HG03064 (cell line): ENCODE results near the gene MAP6D1.

Experiments
- ATAC-seq: cut with Tn5 transposase; IDR thresholded peaks from one replicate; pipeline ENCODE4 v1.9.1; 2021; ENCODE audit warnings: low read depth; ENCODE audit not compliant: unreplicated experiment

Gene MAP6D1

GRCh38 chr3:183825456-183826161 is at the start of gene MAP6D1:
Gene MAP6D1, minus strand, starts transcription at chr3:183825577. Its CDS starts 30 bp downstream, at chr3:183825547.
- peak; percentile 48 for ATAC-seq

DNA sequence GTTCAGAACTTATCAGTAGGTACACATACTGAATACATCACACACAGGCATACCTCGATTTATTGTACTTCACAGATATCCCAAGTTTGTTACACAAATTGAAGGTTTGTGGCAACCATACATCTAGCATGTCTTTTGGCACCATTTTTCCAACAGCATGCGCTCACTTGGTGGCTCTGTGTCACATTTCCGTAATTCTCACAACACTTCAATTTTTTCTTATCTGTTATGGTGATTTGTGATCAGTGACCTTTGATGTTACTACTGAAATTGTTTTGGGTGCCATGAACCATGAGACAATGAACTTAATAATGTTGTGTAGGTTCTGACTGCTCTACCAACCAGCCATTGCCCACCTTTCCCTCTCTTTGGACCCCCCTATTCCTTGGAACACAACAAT is 48.5 kb upstream of the MAP6D1 start:
- ATAC-seq: no peak

GRCh38 chr3:183871541-183871940 is 46.2 kb upstream of the MAP6D1 start:
- ATAC-seq: no peak

GRCh38 chr3:183870563-183870962 is 45.2 kb upstream of the MAP6D1 start:
- ATAC-seq: no peak

GRCh38 chr3:183868796-183869195 is 43.4 kb upstream of the MAP6D1 start:
- no peak for ATAC-seq

- no peak for ATAC-seq
These were observed 37.2 kb upstream of the MAP6D1 start for GRCh38 chr3:183862610-183863009.

GRCh38 chr3:183857863-183858262 is 32.5 kb upstream of the MAP6D1 start:
- ATAC-seq: no peak

GRCh38 chr3:183854318-183855035 is 29.1 kb upstream of the MAP6D1 start:
- ATAC-seq: no peak

- no peak for ATAC-seq
These were observed 20.4 kb upstream of the MAP6D1 start for GRCh38 chr3:183845608-183846288.

GRCh38 chr3:183845090-183845489 is 19.7 kb upstream of the MAP6D1 start:
- ATAC-seq: no peak

GRCh38 chr3:183844606-183845005 is 19.2 kb upstream of the MAP6D1 start:
- ATAC-seq: no peak

GRCh38 chr3:183839751-183840150 is 14.4 kb upstream of the MAP6D1 start:
- ATAC-seq: no peak

GRCh38 chr3:183837894-183838293 is 12.5 kb upstream of the MAP6D1 start:
- ATAC-seq: no peak

DNA sequence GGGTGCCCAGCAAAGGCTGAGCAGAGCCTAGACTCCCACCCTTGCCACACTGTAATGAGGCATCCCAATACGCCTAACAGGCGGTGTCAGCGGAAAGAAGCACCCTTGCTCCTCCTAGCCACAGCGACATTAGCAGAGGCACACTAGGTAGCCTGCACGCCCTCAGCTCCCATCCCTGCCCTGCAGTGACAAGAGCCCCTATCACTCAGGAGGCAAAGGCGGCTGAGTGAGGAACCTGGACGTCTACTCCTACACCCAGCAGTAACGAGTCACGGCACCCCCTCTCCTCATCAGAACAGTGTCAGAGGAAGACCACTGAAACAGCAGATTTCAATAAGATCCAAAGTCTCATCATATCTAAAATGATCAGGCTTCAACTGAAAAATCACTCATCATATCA is 12.0 kb upstream of the MAP6D1 start:
- no peak for ATAC-seq

DNA sequence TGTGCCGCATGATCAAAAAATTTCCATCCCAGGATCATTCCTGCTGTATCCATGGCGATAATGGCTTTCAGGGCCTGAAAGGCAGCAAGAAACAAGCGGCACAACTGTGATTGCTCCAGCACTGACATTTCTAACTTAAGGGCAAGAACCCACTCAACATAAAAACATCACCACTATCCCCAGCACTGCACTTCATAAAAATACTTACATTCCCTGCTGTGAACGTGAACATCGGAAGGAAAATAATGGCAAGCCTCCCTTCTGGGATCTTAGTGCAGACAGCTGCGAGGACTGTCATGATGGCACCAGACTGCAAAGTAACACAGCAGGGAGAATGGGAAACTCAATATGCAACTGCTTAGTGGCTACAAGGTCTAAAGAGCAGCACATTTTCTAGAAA is 8.1 kb upstream of the MAP6D1 start:
- ATAC-seq: no peak

GRCh38 chr3:183830187-183830586 is 4.8 kb upstream of the MAP6D1 start:
- no peak for ATAC-seq

- ATAC-seq: no peak
These were observed 4.1 kb upstream of the MAP6D1 start for GRCh38 chr3:183829466-183829865.

DNA sequence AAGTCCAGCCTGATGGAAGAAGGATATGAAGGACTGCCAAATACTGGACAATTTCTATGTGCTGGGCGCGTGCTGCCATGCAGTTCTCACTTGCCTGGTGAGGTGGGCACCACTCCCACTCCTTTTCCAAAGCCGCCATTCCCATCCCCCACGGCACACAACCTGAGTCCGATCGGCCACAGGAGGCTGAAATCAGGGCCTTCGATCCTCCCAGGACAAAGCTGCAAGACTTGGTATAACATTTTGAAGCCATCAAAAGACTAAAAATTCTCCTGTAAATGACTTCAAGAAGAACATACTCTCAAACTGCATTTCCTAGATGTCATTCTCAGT is 3.1 kb upstream of the MAP6D1 start:
- ATAC-seq: no peak

GRCh38 chr3:183827809-183828537 is 2.6 kb upstream of the MAP6D1 start:
- ATAC-seq: no peak

DNA sequence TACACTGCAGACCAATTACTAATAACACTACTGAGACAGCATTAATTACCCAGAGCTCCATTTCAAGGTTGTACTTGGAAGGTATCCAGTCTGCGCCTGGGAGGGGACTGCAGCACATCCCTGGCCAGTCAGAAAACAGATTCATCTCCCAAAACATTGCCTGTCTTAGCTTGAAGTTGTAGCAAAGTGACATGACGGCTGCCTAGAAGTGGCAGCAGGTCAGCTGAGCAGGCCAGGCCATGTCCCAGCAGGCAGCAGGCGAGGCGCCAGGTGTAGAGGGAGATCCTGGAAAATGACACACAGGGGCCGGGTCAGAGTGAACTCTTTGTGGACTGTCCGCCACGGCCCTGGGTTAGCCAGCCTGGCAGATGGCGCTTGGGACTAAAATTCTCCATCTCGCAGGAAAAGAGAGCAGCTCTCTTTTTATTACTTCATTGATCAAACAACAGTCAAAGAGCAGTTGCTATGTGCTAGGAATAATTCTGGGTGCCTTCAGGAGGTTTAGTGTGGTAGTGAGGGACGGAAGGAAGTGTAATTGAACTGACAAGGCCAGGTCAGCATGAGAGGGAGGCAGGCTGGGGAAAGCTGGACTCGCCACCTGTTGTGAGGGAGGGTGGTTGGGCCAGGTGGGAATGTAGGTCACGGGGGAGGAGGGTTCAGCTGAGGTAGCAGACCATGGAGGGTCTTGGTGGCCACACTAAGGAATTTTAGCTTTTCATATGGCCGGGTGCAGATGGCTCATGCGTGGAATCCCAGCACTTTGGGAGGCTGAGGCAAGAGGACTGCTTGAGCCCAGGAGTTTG is 1.3 kb upstream of the MAP6D1 start:
- no peak for ATAC-seq
